Measurements from ENCODE around the gene ADORA1.

ADORA1 gene

DNA sequence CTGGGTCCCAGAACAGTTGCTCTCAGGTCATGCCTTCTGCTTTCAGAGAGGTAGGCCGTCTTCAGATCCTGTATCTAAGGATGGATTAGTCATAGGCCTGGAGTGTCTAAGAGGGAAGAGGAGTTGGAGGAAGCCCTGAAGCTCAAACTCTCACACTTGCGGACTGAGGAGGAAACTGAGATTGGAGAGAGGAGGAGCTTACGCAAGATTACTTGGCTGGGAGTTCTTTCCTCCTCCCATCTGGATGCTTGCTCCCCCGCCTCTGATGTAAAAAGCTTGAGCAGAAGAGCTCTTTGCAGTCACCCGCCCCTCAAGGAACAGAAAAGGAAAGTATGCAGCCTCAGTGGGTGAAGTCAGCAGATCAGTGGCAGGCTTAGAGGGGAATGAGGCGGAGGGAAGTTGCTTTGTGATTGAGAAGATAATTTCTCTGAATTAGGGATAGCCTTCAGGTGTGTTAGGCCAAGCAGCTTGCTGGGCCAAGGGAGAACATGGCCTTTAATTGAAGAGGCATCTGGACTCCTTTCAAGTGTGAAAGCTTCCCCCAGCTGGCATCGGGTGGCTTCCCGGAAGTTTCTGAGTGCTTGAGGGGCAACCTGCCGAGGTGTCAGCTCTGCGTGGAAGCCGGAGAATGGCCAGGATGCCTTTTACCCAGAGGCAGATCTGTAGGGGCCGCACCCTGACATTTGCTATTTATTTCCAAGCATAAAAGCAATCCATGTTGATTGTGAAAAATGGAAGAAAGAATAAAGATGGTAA is 6.6 kb downstream of the ADORA1 start:
- Histone ChIP-seq H3K79me2 (ENCODE audit: control insufficient read depth, insufficient read depth, low read length, unreplicated experiment) (no peaks in the 10 kb centered on the region), H3K4me3 (ENCODE audit: low read depth, low read length) (no peak overlapping the region), H3K4me1 (ENCODE audit: control insufficient read depth, insufficient read depth, low read length, unreplicated experiment) (peaks cover 8% of the 10 kb centered on the region), H3K27ac (ENCODE audit: low read depth, low read length) (no peak overlapping the region), H2AFZ (ENCODE audit: low read length, unreplicated experiment) (no peak overlapping the region), H3K36me3 (ENCODE audit: insufficient read depth, low read length) (no peaks in the 10 kb centered on the region), H3K27me3 (ENCODE audit: insufficient read depth, low read length) (no peaks in the 10 kb centered on the region)

DNA sequence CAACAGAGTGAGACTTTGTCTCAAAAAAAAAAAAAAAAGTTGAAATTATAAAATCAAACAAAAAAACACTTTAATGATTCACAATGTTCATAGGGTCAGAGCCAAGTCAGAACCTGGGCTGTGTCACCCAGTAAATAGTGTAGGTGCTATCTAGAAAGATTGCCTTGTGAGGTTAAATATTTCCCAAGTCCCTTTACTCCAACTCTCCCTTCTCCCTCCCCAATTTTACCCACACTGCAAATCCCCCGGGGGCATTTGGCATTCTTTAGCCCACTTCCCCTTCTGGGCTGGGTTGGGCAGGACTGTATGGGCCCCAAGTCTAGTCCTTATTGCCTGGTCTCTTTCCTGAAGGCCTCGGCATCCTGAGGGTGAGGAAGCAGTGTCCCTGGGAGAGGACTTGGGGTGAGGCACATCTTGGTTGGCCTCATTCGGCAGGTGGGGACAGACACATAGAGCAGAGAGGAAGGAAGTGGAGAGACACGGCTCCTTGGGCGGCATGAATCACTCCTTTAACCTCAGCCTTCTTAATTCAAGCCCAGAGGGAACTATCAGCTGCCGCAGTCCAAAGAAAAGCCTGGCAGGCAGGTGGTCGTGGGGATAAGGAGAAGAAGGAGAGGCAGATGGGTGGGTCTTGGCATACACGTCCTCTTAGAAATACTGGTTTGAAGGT is 8.2 kb downstream of the ADORA1 start:
- Histone ChIP-seq H3K4me1 (ENCODE audit: control insufficient read depth, insufficient read depth, low read length, unreplicated experiment) (no peaks in the 10 kb centered on the region), H3K36me3 (ENCODE audit: insufficient read depth, low read length) (no peaks in the 10 kb centered on the region), H3K79me2 (ENCODE audit: control insufficient read depth, insufficient read depth, low read length, unreplicated experiment) (no peaks in the 10 kb centered on the region), H3K27me3 (ENCODE audit: insufficient read depth, low read length) (no peaks in the 10 kb centered on the region), H3K27ac (ENCODE audit: low read depth, low read length) (no peak overlapping the region), H3K4me3 (ENCODE audit: low read depth, low read length) (no peak overlapping the region), H2AFZ (ENCODE audit: low read length, unreplicated experiment) (no peak overlapping the region)

GRCh38 chr1:203136409-203137042 is 9.0 kb downstream of the ADORA1 start:
- Histone ChIP-seq H3K4me3 (ENCODE audit: low read depth, low read length) (no peak overlapping the region), H2AFZ (ENCODE audit: low read length, unreplicated experiment) (no peak overlapping the region), H3K36me3 (ENCODE audit: insufficient read depth, low read length) (no peaks in the 10 kb centered on the region), H3K27ac (ENCODE audit: low read depth, low read length) (no peak overlapping the region), H3K4me1 (ENCODE audit: control insufficient read depth, insufficient read depth, low read length, unreplicated experiment) (no peaks in the 10 kb centered on the region), H3K27me3 (ENCODE audit: insufficient read depth, low read length) (no peaks in the 10 kb centered on the region), H3K79me2 (ENCODE audit: control insufficient read depth, insufficient read depth, low read length, unreplicated experiment) (no peaks in the 10 kb centered on the region)

GRCh38 chr1:203137324-203137723 is 9.8 kb downstream of the ADORA1 start:
- Histone ChIP-seq H3K27me3 (ENCODE audit: insufficient read depth, low read length) (no peaks in the 10 kb centered on the region), H2AFZ (ENCODE audit: low read length, unreplicated experiment) (no peak overlapping the region), H3K36me3 (ENCODE audit: insufficient read depth, low read length) (no peaks in the 10 kb centered on the region), H3K4me3 (ENCODE audit: low read depth, low read length) (no peak overlapping the region), H3K27ac (ENCODE audit: low read depth, low read length) (no peak overlapping the region), H3K4me1 (ENCODE audit: control insufficient read depth, insufficient read depth, low read length, unreplicated experiment) (no peaks in the 10 kb centered on the region), H3K79me2 (ENCODE audit: control insufficient read depth, insufficient read depth, low read length, unreplicated experiment) (no peaks in the 10 kb centered on the region)

- Histone ChIP-seq H3K27me3 (ENCODE audit: insufficient read depth, low read length) (no peaks in the 10 kb centered on the region), H3K36me3 (ENCODE audit: insufficient read depth, low read length) (no peaks in the 10 kb centered on the region), H3K4me3 (ENCODE audit: low read depth, low read length) (no peak overlapping the region), H3K27ac (ENCODE audit: low read depth, low read length) (no peak overlapping the region), H3K79me2 (ENCODE audit: control insufficient read depth, insufficient read depth, low read length, unreplicated experiment) (no peaks in the 10 kb centered on the region), H2AFZ (ENCODE audit: low read length, unreplicated experiment) (no peak overlapping the region), H3K4me1 (ENCODE audit: control insufficient read depth, insufficient read depth, low read length, unreplicated experiment) (no peaks in the 10 kb centered on the region)
Measured at GRCh38 chr1:203138066-203138465, 10.5 kb downstream of the ADORA1 start.

DNA sequence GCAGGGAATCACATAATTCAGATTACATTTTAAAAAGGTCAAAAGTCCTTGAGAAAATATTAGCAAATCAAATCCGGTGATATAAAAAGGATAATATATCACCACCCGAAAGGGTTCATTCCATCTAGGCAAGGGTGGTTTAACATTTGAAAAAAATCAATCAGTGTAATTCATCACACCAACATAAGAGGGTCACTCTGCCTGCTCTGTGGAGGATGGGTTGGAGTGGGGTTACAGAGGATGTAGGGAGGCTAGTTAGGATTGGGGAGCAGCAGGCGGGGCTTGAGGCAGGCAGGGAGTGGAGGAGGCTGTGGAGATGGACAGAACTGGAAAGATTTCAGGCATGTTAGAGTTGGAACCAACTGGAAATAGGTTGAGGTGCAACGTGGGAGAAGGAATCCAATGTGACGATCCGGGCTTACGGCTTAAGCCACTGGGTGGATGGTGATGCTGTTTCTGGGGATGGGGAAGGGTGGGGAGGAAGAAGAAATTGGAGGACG is 12.5 kb downstream of the ADORA1 start:
- Histone ChIP-seq H2AFZ (ENCODE audit: low read length, unreplicated experiment) (no peak overlapping the region), H3K4me3 (ENCODE audit: low read depth, low read length) (no peak overlapping the region), H3K79me2 (ENCODE audit: control insufficient read depth, insufficient read depth, low read length, unreplicated experiment) (no peaks in the 10 kb centered on the region), H3K36me3 (ENCODE audit: insufficient read depth, low read length) (no peaks in the 10 kb centered on the region), H3K27ac (ENCODE audit: low read depth, low read length) (no peak overlapping the region), H3K4me1 (ENCODE audit: control insufficient read depth, insufficient read depth, low read length, unreplicated experiment) (peaks cover 6% of the 10 kb centered on the region), H3K27me3 (ENCODE audit: insufficient read depth, low read length) (no peaks in the 10 kb centered on the region)

- Histone ChIP-seq H3K27ac (ENCODE audit: low read depth, low read length) (no peak overlapping the region), H3K79me2 (ENCODE audit: control insufficient read depth, insufficient read depth, low read length, unreplicated experiment) (no peaks in the 10 kb centered on the region), H3K27me3 (ENCODE audit: insufficient read depth, low read length) (no peaks in the 10 kb centered on the region), H3K4me1 (ENCODE audit: control insufficient read depth, insufficient read depth, low read length, unreplicated experiment) (peaks cover 8% of the 10 kb centered on the region), H2AFZ (ENCODE audit: low read length, unreplicated experiment) (no peak overlapping the region), H3K4me3 (ENCODE audit: low read depth, low read length) (no peak overlapping the region), H3K36me3 (ENCODE audit: insufficient read depth, low read length) (no peaks in the 10 kb centered on the region)
Measured at GRCh38 chr1:203140743-203141520, 13.4 kb downstream of the ADORA1 start.

DNA sequence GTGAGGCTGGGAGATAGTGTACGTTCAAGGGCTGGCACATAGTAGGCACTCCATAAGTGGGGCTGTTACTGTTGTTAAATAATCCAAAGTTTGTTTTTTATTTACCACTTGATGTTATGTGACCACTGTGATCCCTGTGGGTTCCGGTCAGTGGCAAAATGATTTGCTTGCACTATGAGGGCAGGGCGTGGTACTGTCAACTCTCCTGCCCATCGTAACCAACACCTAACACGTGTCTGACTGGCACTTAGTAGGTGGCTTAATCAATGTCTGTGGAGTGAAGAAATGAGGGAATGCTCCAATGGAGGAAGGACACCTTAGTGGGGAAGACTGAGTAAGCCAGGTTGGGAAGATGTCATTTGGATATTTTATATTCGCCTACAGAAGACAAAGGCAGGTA is 14.6 kb downstream of the ADORA1 start:
- no peak overlapping the region for H2AFZ ChIP-seq (ENCODE audit: low read length, unreplicated experiment)
- H3K4me3 ChIP-seq (ENCODE audit: low read depth, low read length) = no peak overlapping the region
- no peaks in the 10 kb centered on the region for H3K27me3 ChIP-seq (ENCODE audit: insufficient read depth, low read length)
- H3K4me1 ChIP-seq (ENCODE audit: control insufficient read depth, insufficient read depth, low read length, unreplicated experiment) = peaks cover 8% of the 10 kb centered on the region
- no peaks in the 10 kb centered on the region for H3K79me2 ChIP-seq (ENCODE audit: control insufficient read depth, insufficient read depth, low read length, unreplicated experiment)
- no peaks in the 10 kb centered on the region for H3K36me3 ChIP-seq (ENCODE audit: insufficient read depth, low read length)
- H3K27ac ChIP-seq (ENCODE audit: low read depth, low read length) = no peak overlapping the region

GRCh38 chr1:203142684-203143408 is 15.3 kb downstream of the ADORA1 start:
- Histone ChIP-seq H3K36me3 (ENCODE audit: insufficient read depth, low read length) (no peaks in the 10 kb centered on the region), H3K4me3 (ENCODE audit: low read depth, low read length) (no peak overlapping the region), H3K4me1 (ENCODE audit: control insufficient read depth, insufficient read depth, low read length, unreplicated experiment) (peaks cover 8% of the 10 kb centered on the region), H3K27ac (ENCODE audit: low read depth, low read length) (no peak overlapping the region), H3K27me3 (ENCODE audit: insufficient read depth, low read length) (no peaks in the 10 kb centered on the region), H3K79me2 (ENCODE audit: control insufficient read depth, insufficient read depth, low read length, unreplicated experiment) (no peaks in the 10 kb centered on the region), H2AFZ (ENCODE audit: low read length, unreplicated experiment) (no peak overlapping the region)

DNA sequence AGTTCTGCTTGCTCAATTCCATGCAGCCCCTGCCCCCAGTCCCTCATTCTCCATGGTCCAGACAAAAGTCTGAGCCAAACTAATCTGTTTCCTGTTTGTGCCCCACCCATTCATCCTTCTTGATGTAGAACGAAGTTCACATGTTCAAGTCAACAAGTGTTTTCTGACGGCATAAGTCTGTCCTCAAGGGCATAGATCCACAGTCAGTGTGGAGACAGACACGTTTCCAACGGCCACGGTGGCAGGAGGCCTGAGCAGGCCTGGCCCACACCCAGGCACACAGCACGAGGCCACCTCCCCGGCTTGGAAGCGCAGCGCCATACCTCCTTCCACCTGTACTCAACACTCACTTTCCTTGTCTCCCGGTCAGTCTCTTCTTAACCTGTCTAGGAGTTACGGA is 16.1 kb downstream of the ADORA1 start:
- no peaks in the 10 kb centered on the region for H3K36me3 ChIP-seq (ENCODE audit: insufficient read depth, low read length)
- no peak overlapping the region for H2AFZ ChIP-seq (ENCODE audit: low read length, unreplicated experiment)
- no peaks in the 10 kb centered on the region for H3K79me2 ChIP-seq (ENCODE audit: control insufficient read depth, insufficient read depth, low read length, unreplicated experiment)
- no peaks in the 10 kb centered on the region for H3K27me3 ChIP-seq (ENCODE audit: insufficient read depth, low read length)
- peaks cover 8% of the 10 kb centered on the region for H3K4me1 ChIP-seq (ENCODE audit: control insufficient read depth, insufficient read depth, low read length, unreplicated experiment)
- H3K4me3 ChIP-seq (ENCODE audit: low read depth, low read length) = no peak overlapping the region
- no peak overlapping the region for H3K27ac ChIP-seq (ENCODE audit: low read depth, low read length)
